Caki2 (cell line): ENCODE data around the gene ANTXR1. TPM values are rescaled to one million over a fixed set of nuclear protein-coding genes. Genes with fewer than 3 reads are reported as not detected.

Source experiments
- DNase-seq: peaks from one replicate; pipeline ENCODE4 v3.0.0-alpha.2; 2015; ENCODE audit warnings: low read depth
- in situ Hi-C: cut with HindIII; loops from 2 replicates; pipeline ENCODE4 v1.10.0; 2016; ENCODE audit warnings: low sequenced_read_pairs, low pct_unique_long_range_greater_than_20kb, mixed read lengths
- total RNA-seq: library from RNA; depleted of rRNA; stranded (reverse); fragments of >200 nt; shearing (Covaris generic); gene quantifications from 2 replicates; pipeline ENCODE4 v1.2.3, GENCODE V29; 2014; ENCODE audit warnings: low replicate concordance; rRNA removed

Gene ANTXR1
- total RNA-seq, 1 experiment from 2014 or later, result 1.1 TPM

- in situ Hi-C loops, result no loop called here
Measured at GRCh38 chr2:69288429-69288828, 275.4 kb downstream of the ANTXR1 start.

GRCh38 chr2:69291004-69291650 lies 278.1 kb downstream of the ANTXR1 start:
- no peak for DNase-seq
- in situ Hi-C loops, result no loop called here

More at GRCh38 chr2:69288429-69288828, 275.4 kb downstream of the ANTXR1 start:
- no peak for DNase-seq

GRCh38 chr2:69291721-69292120 lies 278.7 kb downstream of the ANTXR1 start:
- in situ Hi-C loops, result no loop called here

GRCh38 chr2:69292256-69292655 lies 279.3 kb downstream of the ANTXR1 start:
- in situ Hi-C loops, result no loop called here
- no peak for DNase-seq

More at GRCh38 chr2:69291721-69292120, 278.7 kb downstream of the ANTXR1 start:
- DNase-seq, result no peak

GRCh38 chr2:69296421-69296820 lies 283.4 kb downstream of the ANTXR1 start:
- DNase-seq, result no peak
- in situ Hi-C loops, result no loop called here

GRCh38 chr2:69297216-69297615 lies 284.2 kb downstream of the ANTXR1 start:
- in situ Hi-C loops, result no loop called here
- DNase-seq, result no peak

- in situ Hi-C loops, result no loop called here
Measured at GRCh38 chr2:69298261-69298660, 285.3 kb downstream of the ANTXR1 start.

GRCh38 chr2:69298862-69299261 lies 285.9 kb downstream of the ANTXR1 start:
- in situ Hi-C loops, result no loop called here
- no peak for DNase-seq

More at GRCh38 chr2:69298261-69298660, 285.3 kb downstream of the ANTXR1 start:
- peak; percentile 76 for DNase-seq

Other genes with a start within 250 kb of the ANTXR1 start
- gene BMP10, start 141.8 kb upstream of the ANTXR1 start, total RNA-seq, result not detected in 2 replicates
- not detected in 2 replicates for gene GKN2, start 60.3 kb upstream of the ANTXR1 start, total RNA-seq
- gene GKN1, start 38.5 kb upstream of the ANTXR1 start, total RNA-seq, result not detected in 2 replicates